HG03460 (cell line): Measurements from ENCODE around the gene NTF4.
"Not testable (repeated sequence)": the region's sequence is repeated elsewhere in the genome, so short reads cannot be mapped to it uniquely, and the experiment has no call there.

Experiments used
- ATAC-seq: cut with Tn5 transposase; IDR thresholded peaks from one replicate; pipeline ENCODE4 v1.9.1; 2021; ENCODE audit not compliant: unreplicated experiment

NTF4 gene

GRCh38 chr19:49024233-49024632, 40.4 kb downstream of the NTF4 start, which contains the start of gene CGB3:
CGB3 (minus strand) TSS chr19:49024333; CDS start chr19:49023971, 362 bp downstream.
- ATAC-seq: not testable (repeated sequence)

- no peak for ATAC-seq
Measured at GRCh38 chr19:49022116-49022515, 42.5 kb downstream of the NTF4 start.

GRCh38 chr19:49020931-49021895, 43.4 kb downstream of the NTF4 start:
- no peak for ATAC-seq

GRCh38 chr19:49020342-49020741, 44.3 kb downstream of the NTF4 start:
- no peak for ATAC-seq

GRCh38 chr19:49019242-49019932, 45.2 kb downstream of the NTF4 start:
- ATAC-seq: no peak

GRCh38 chr19:49018388-49019241, 46.0 kb downstream of the NTF4 start:
- not testable (repeated sequence) for ATAC-seq

- no peak for ATAC-seq
Measured at GRCh38 chr19:49017666-49018351, 46.8 kb downstream of the NTF4 start.

GRCh38 chr19:49017041-49017665, 47.5 kb downstream of the NTF4 start, which contains the start of gene LHB:
LHB (minus strand) TSS chr19:49017091; CDS start chr19:49017081, 10 bp downstream.
- ATAC-seq: no peak

- no peak for ATAC-seq
Measured at GRCh38 chr19:49016067-49016839, 48.4 kb downstream of the NTF4 start.

- ATAC-seq: no peak
Measured at GRCh38 chr19:49014870-49015255, 49.8 kb downstream of the NTF4 start.

GRCh38 chr19:49014123-49014869, 50.3 kb downstream of the NTF4 start:
- ATAC-seq: no peak

- ATAC-seq: no peak
Measured at GRCh38 chr19:49011194-49011593, 53.4 kb downstream of the NTF4 start.
